ENCODE measurements around the gene IQSEC1.

The IQSEC1 gene

GRCh38 chr3:12967606-12968351 lies 105.5 kb downstream of the IQSEC1 start:
- DNase-seq (ENCODE audit: low spot score) = peak; percentile 80

- no peak for DNase-seq (ENCODE audit: low spot score)
Measured at GRCh38 chr3:12966847-12967605, 106.2 kb downstream of the IQSEC1 start.

GRCh38 chr3:12965999-12966846 lies 107.0 kb downstream of the IQSEC1 start:
- DNase-seq (ENCODE audit: low spot score) = no peak

- DNase-seq (ENCODE audit: low spot score) = no peak
Measured at GRCh38 chr3:12964711-12965612, 108.3 kb downstream of the IQSEC1 start.

GRCh38 chr3:12963922-12964701 lies 109.1 kb downstream of the IQSEC1 start:
- DNase-seq (ENCODE audit: low spot score) = no peak

- no peak for DNase-seq (ENCODE audit: low spot score)
Measured at GRCh38 chr3:12963231-12963896, 109.9 kb downstream of the IQSEC1 start.

GRCh38 chr3:12962292-12962691 lies 110.9 kb downstream of the IQSEC1 start:
- DNase-seq (ENCODE audit: low spot score) = no peak

- no peak for DNase-seq (ENCODE audit: low spot score)
Measured at GRCh38 chr3:12961697-12962036, 111.6 kb downstream of the IQSEC1 start.

GRCh38 chr3:12961007-12961696 lies 112.1 kb downstream of the IQSEC1 start:
- no peak for DNase-seq (ENCODE audit: low spot score)

GRCh38 chr3:12960497-12960896 lies 112.7 kb downstream of the IQSEC1 start:
- DNase-seq (ENCODE audit: low spot score) = no peak

GRCh38 chr3:12959838-12960378 lies 113.3 kb downstream of the IQSEC1 start:
- no peak for DNase-seq (ENCODE audit: low spot score)

GRCh38 chr3:12959410-12959809 lies 113.8 kb downstream of the IQSEC1 start:
- no peak for DNase-seq (ENCODE audit: low spot score)

GRCh38 chr3:12957824-12958792 lies 115.1 kb downstream of the IQSEC1 start:
- DNase-seq (ENCODE audit: low spot score) = no peak

- DNase-seq (ENCODE audit: low spot score) = no peak
Measured at GRCh38 chr3:12957339-12957738, 115.9 kb downstream of the IQSEC1 start.

- no peak for DNase-seq (ENCODE audit: low spot score)
Measured at GRCh38 chr3:12956316-12956660, 116.9 kb downstream of the IQSEC1 start.

GRCh38 chr3:12955651-12956315 lies 117.4 kb downstream of the IQSEC1 start:
- DNase-seq (ENCODE audit: low spot score) = no peak

GRCh38 chr3:12954891-12955650 lies 118.2 kb downstream of the IQSEC1 start:
- DNase-seq (ENCODE audit: low spot score) = peak; percentile 91
